T-helper 2 cell treated with Interferon-gamma antibody and Interleukin-4, amounts not matched to agents 5 μg/mL and 100 μg/mL, for 36 hours (primary cell): ENCODE measurements around the gene CLEC4F.

Experiments used
- DNase-seq: peaks from one replicate; pipeline ENCODE4 v3.0.0; 2021; ENCODE audit warnings: low spot score
- H3K27ac Mint-ChIP-seq: one replicate; pipeline ENCODE4 v1.8.0; 2021; ENCODE audit warnings: mild to moderate bottlenecking, mixed read lengths
- H3K27me3 Mint-ChIP-seq: one replicate; pipeline ENCODE4 v1.8.0; 2021; ENCODE audit warnings: low read depth, mixed read lengths
- H3K36me3 Mint-ChIP-seq: one replicate; pipeline ENCODE4 v1.8.0; 2021; ENCODE audit warnings: low read depth, mixed read lengths
- H3K4me1 Mint-ChIP-seq: one replicate; pipeline ENCODE4 v1.8.0; 2021; ENCODE audit warnings: low read depth, mixed read lengths
- H3K4me3 Mint-ChIP-seq: one replicate; pipeline ENCODE4 v1.8.0; 2022; ENCODE audit warnings: mild to moderate bottlenecking, moderate library complexity, mixed read lengths
- H3K9me3 Mint-ChIP-seq: one replicate; pipeline ENCODE4 v1.8.0; 2021; ENCODE audit warnings: mixed read lengths

Gene CLEC4F

GRCh38 chr2:70785137-70785911, 35.1 kb downstream of the CLEC4F start:
- Mint-ChIP-seq H3K4me1 (peaks cover 6% of the 10 kb centered on the region), H3K4me3 (no peak overlapping the region), H3K9me3 (no peaks in the 10 kb centered on the region), H3K36me3 (no peaks in the 10 kb centered on the region), H3K27me3 (peaks cover 34% of the 10 kb centered on the region), H3K27ac (no peak overlapping the region)
- DNase-seq, result no peak

GRCh38 chr2:70784320-70784719, 36.1 kb downstream of the CLEC4F start:
- H3K36me3 Mint-ChIP-seq, result no peaks in the 10 kb centered on the region

GRCh38 chr2:70779911-70780545, 40.4 kb downstream of the CLEC4F start:
- no peaks in the 10 kb centered on the region for H3K9me3 Mint-ChIP-seq
- no peak overlapping the region for H3K4me3 Mint-ChIP-seq
- DNase-seq, result no peak
- peaks cover 29% of the 10 kb centered on the region for H3K27me3 Mint-ChIP-seq
- H3K36me3 Mint-ChIP-seq, result no peaks in the 10 kb centered on the region
- no peaks in the 10 kb centered on the region for H3K4me1 Mint-ChIP-seq
- no peak overlapping the region for H3K27ac Mint-ChIP-seq

More at GRCh38 chr2:70784320-70784719, 36.1 kb downstream of the CLEC4F start:
- H3K27me3 Mint-ChIP-seq, result peaks cover 32% of the 10 kb centered on the region
- H3K9me3 Mint-ChIP-seq, result no peaks in the 10 kb centered on the region
- no peak overlapping the region for H3K27ac Mint-ChIP-seq
- no peak overlapping the region for H3K4me3 Mint-ChIP-seq
- peaks cover 2% of the 10 kb centered on the region for H3K4me1 Mint-ChIP-seq
- no peak for DNase-seq

- H3K9me3 Mint-ChIP-seq, result no peaks in the 10 kb centered on the region
- no peaks in the 10 kb centered on the region for H3K36me3 Mint-ChIP-seq
- H3K4me1 Mint-ChIP-seq, result no peaks in the 10 kb centered on the region
- peaks cover 33% of the 10 kb centered on the region for H3K27me3 Mint-ChIP-seq
- H3K4me3 Mint-ChIP-seq, result no peak overlapping the region
- H3K27ac Mint-ChIP-seq, result no peak overlapping the region
- DNase-seq, result no peak
These were observed 40.9 kb downstream of the CLEC4F start for GRCh38 chr2:70779491-70779890.

- no peak overlapping the region for H3K27ac Mint-ChIP-seq
These were observed 41.7 kb downstream of the CLEC4F start for GRCh38 chr2:70778676-70779075.

GRCh38 chr2:70777450-70777849, 42.9 kb downstream of the CLEC4F start:
- Mint-ChIP-seq H3K27ac (no peak overlapping the region), H3K36me3 (no peaks in the 10 kb centered on the region), H3K4me1 (no peaks in the 10 kb centered on the region), H3K27me3 (peaks cover 49% of the 10 kb centered on the region), H3K9me3 (no peaks in the 10 kb centered on the region), H3K4me3 (no peak overlapping the region)
- no peak for DNase-seq

More at GRCh38 chr2:70778676-70779075, 41.7 kb downstream of the CLEC4F start:
- Mint-ChIP-seq H3K27me3 (peaks cover 41% of the 10 kb centered on the region), H3K4me1 (no peaks in the 10 kb centered on the region), H3K4me3 (no peak overlapping the region), H3K9me3 (no peaks in the 10 kb centered on the region), H3K36me3 (no peaks in the 10 kb centered on the region)
- no peak for DNase-seq

- H3K4me3 Mint-ChIP-seq, result no peak overlapping the region
- H3K27ac Mint-ChIP-seq, result no peak overlapping the region
- no peaks in the 10 kb centered on the region for H3K36me3 Mint-ChIP-seq
- DNase-seq, result no peak
- peaks cover 2% of the 10 kb centered on the region for H3K4me1 Mint-ChIP-seq
- H3K9me3 Mint-ChIP-seq, result no peaks in the 10 kb centered on the region
- peaks cover 46% of the 10 kb centered on the region for H3K27me3 Mint-ChIP-seq
These were observed 44.1 kb downstream of the CLEC4F start for GRCh38 chr2:70776266-70776665.

- DNase-seq, result no peak
- Mint-ChIP-seq H3K4me3 (no peak overlapping the region), H3K36me3 (no peaks in the 10 kb centered on the region), H3K4me1 (peaks cover 5% of the 10 kb centered on the region), H3K27me3 (peaks cover 50% of the 10 kb centered on the region), H3K9me3 (no peaks in the 10 kb centered on the region), H3K27ac (no peak overlapping the region)
These were observed 45.3 kb downstream of the CLEC4F start for GRCh38 chr2:70775141-70775540.

GRCh38 chr2:70772486-70773155, 47.8 kb downstream of the CLEC4F start:
- no peaks in the 10 kb centered on the region for H3K36me3 Mint-ChIP-seq
- peaks cover 6% of the 10 kb centered on the region for H3K4me1 Mint-ChIP-seq
- peaks cover 65% of the 10 kb centered on the region for H3K27me3 Mint-ChIP-seq
- no peak overlapping the region for H3K4me3 Mint-ChIP-seq
- H3K27ac Mint-ChIP-seq, result no peak overlapping the region
- no peak for DNase-seq
- H3K9me3 Mint-ChIP-seq, result no peaks in the 10 kb centered on the region

- Mint-ChIP-seq H3K4me1 (peaks cover 12% of the 10 kb centered on the region), H3K36me3 (no peaks in the 10 kb centered on the region), H3K27me3 (peaks cover 67% of the 10 kb centered on the region), H3K4me3 (no peak overlapping the region), H3K27ac (no peak overlapping the region), H3K9me3 (no peaks in the 10 kb centered on the region)
- no peak for DNase-seq
These were observed 49.0 kb downstream of the CLEC4F start for GRCh38 chr2:70771446-70771845.

GRCh38 chr2:70769450-70769849, 50.9 kb downstream of the CLEC4F start:
- peaks cover 63% of the 10 kb centered on the region for H3K27me3 Mint-ChIP-seq
- H3K4me3 Mint-ChIP-seq, result no peak overlapping the region
- H3K9me3 Mint-ChIP-seq, result no peaks in the 10 kb centered on the region
- no peaks in the 10 kb centered on the region for H3K36me3 Mint-ChIP-seq
- no peak for DNase-seq
- no peak overlapping the region for H3K27ac Mint-ChIP-seq
- H3K4me1 Mint-ChIP-seq, result peaks cover 14% of the 10 kb centered on the region

- Mint-ChIP-seq H3K36me3 (no peaks in the 10 kb centered on the region), H3K27me3 (peaks cover 57% of the 10 kb centered on the region), H3K27ac (no peak overlapping the region), H3K9me3 (no peaks in the 10 kb centered on the region), H3K4me3 (peak overlapping the region; percentile 75), H3K4me1 (peaks cover 14% of the 10 kb centered on the region)
- no peak for DNase-seq
These were observed 51.8 kb downstream of the CLEC4F start for GRCh38 chr2:70768590-70769085.

GRCh38 chr2:70767699-70768589, 52.5 kb downstream of the CLEC4F start, which contains the start of gene ADD2:
TSS of gene ADD2 (minus strand) at chr2:70768200. CDS start at chr2:70706408, 61,792 bp downstream.
- DNase-seq, result peak; percentile 44
- H3K4me1 Mint-ChIP-seq, result peaks cover 14% of the 10 kb centered on the region
- peak within 1 kb of the TSS; percentile 83 for H3K4me3 Mint-ChIP-seq
- H3K27me3 Mint-ChIP-seq, result peaks cover 57% of the 10 kb centered on the region
- no peaks in the 10 kb centered on the region for H3K9me3 Mint-ChIP-seq
- H3K27ac Mint-ChIP-seq, result peak within 1 kb of the TSS; percentile 41
- H3K36me3 Mint-ChIP-seq, result no peaks in the 10 kb centered on the region
